ENCODE data around the gene MARK2. TPM values are rescaled to one million over a fixed set of nuclear protein-coding genes. Genes with fewer than 3 reads are reported as not detected.
A peak's percentile ranks its signal among the peaks of the same experiment; 100 is the strongest.

The MARK2 gene
- total RNA-seq, 1 donor from 2014 or later = 35.8 TPM

DNA sequence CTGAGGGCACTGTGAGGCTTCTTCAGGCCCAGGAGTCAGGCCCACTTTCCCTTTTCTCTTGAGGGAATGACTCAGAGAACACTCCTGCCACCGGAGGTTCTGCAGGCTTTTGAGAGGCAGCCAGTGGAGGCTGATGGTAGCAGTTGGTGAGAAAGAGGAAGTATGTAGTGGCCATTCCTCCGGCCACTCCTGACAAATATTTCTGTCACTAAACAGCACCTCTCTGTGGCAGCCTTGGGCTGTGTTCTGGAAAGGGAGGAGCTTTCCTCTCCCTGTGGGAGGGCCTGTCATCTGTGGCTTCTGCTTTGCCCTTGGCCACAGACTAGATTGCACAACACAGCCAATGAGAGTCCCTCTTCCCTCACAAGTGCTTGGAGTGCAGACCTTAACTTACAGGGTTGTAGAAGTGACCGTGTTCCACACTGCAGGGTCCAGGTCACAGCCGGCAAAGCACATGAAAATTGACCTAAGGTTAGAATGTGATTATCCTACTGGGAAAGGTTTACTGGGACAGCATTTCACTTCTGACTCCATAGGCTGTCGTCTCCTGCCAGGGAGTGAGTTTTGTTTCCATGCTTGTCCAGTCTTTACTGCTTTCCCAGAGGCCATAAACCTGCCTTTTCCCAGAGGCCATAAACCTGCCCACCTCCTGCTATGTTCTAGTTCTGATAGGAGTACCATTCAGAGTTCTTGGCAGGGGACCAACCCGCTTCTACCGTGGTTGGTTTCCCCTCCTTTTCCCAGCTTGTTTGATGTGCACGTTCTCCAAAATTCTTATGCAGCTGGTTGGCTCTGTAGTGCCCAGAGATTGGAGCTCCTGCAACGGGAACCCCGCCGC is 33.3 kb downstream of the MARK2 start:
- intact Hi-C loops (cut with DNase I) = loop anchor here (2.0 kb wide), 1 partner anchor 33 kb away; the partner anchor contains the start of gene MARK2
- ATAC-seq (ENCODE audit: poor library complexity) (peak; percentile 93), DNase-seq (peak; percentile 76)

DNA sequence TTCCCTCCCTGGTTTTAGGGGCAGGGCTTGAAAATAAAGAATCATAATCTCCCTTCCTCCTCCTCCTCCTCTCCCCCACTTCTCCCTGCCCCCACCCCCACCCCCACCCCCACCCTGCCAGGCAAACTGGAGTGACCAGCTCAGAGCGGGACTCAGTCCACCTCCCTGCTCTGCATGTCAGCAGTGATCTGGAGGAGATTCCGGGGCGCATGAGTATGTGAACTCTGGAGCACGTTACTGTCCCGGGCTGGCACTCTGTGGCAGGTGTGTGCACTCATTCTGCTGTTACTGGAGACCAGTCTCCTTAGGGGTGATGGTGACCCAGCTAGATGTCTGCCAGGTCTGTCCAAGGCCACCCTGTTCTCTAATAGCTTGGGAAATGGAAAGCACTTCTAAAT is 33.9 kb downstream of the MARK2 start:
- no peak for DNase-seq
- peak; percentile 6 for ATAC-seq (ENCODE audit: poor library complexity)
- intact Hi-C loops (cut with DNase I) = loop anchor here (2.0 kb wide), 1 partner anchor 34 kb away; the partner anchor contains the start of gene MARK2

DNA sequence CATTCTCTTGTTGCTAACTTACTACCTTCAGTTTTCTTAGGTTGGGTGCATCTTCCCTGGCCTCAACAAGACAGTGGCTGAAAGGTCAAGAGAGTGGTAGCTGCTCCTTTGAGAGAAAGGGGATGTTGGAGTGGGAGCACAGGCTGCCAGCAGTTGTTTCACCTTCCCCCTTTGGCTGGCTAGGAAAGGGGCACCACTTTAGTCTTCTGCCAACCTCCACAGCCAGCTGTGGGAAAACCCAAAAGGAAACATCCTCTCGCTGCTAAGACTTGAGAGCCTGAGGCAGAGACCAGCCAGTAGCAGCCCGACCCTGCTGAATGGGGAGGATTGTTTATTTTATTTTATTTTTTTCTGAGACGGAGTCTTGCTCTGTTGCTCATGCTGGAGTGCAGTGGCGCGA is 34.4 kb downstream of the MARK2 start:
- intact Hi-C loops (cut with DNase I) = loop anchor here (2.0 kb wide), 1 partner anchor 35 kb away; the partner anchor contains the start of gene MARK2
- no peak for ATAC-seq (ENCODE audit: poor library complexity)
- no peak for DNase-seq

DNA sequence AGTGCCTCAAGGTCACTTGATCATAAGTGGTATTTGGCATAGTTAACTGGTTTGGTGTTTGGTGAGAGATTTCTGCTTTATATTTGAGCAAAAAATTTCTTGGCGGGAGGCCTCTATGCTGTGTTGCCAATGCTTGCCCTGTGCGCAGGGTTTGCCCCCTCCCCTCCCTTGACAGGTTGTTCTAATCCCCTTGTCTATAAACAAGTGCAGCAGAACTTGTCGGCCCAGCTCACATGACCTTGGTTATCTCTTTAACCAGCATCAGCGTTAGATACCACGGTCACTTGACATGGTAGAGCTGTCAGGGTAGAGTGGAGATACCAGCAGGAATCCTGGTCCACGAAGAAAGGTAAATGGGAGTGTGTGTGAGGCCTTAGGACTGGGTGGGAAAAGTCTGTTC is 35.6 kb downstream of the MARK2 start:
- peak; percentile 54 for ATAC-seq (ENCODE audit: poor library complexity)
- intact Hi-C loops (cut with DNase I) = no loop called here

DNA sequence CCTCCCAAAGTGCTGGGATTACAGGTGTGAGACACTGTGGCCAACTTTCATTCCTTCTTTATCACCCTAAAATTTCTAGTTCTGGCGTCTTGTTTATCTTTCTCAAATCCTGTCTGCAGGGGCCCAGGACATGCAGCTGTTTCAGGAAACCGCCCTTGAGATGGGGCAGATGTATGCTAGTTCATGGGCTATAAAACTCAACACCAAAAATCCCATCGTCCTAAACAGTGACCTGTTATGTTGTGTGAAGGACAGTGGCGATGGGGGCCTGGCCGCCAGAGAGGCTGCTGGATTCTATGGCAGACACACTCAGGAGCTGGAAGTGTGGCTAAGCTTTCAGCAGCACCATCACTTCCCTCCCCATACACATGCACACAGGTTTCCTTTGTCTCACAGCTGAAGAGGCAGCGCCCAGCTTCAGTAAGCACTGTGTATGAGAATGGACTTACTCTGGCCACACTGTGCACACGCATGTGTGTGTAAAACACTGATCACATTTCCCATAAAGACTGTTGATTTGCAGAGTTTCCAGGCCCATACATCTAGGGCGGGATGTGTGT is 36.7 kb downstream of the MARK2 start:
- DNase-seq = no peak
- intact Hi-C loops (cut with DNase I) = no loop called here

More for the DNA sequence above, 35.6 kb downstream of the MARK2 start:
- DNase-seq = no peak

DNA sequence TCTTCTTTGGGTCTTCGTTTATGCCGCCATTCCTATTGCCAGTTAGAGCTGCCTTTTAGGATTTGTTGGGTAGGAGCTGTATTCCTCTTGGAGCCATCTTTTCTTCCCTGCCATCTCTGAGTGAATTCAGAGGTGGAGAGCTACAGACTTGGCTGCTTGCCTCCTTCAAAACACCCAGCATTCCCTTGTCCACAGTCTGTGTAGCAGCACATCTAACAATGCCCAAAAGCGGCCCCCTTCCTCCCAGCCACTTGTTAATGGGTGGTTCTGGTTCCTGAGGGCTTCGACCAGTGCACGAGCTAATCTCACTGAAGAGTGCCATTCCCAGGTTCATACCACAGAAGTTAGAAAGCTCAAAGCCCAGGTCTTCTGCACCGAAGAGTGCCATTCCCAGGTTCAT is 37.7 kb downstream of the MARK2 start:
- no peak for ATAC-seq (ENCODE audit: poor library complexity)
- intact Hi-C loops (cut with DNase I) = no loop called here
- DNase-seq = no peak

More for the DNA sequence above, 36.7 kb downstream of the MARK2 start:
- ATAC-seq (ENCODE audit: poor library complexity) = no peak

DNA sequence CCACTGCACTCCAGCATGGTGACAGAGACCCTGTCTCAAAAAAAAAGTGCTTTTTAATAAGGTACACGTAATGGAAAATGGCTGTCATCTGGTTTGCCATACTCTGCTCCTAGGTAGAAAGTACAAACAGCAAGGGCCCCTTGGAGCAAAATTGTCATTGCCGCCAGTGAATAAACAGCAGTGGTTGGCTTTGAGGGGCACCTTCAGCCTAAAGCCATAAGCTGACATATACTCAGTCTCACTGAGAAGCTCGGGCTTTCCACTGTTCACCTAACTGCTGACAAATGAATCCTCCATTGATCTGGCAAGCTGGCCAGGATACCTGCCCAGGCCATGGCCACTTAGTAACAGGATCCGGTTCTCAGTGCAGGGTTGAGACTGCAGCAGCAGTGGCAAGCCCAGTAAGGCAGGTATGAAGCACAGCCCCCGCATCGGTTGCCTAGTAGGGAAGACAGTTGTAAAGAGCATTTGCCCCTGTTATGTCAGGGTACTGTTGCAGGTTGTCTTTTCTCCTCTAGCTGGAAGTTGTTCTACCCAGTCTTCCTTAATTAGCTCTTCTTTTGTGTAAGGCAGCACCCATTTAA is 38.8 kb downstream of the MARK2 start:
- DNase-seq (no peak), ATAC-seq (ENCODE audit: poor library complexity) (no peak)
- intact Hi-C loops (cut with DNase I) = no loop called here

DNA sequence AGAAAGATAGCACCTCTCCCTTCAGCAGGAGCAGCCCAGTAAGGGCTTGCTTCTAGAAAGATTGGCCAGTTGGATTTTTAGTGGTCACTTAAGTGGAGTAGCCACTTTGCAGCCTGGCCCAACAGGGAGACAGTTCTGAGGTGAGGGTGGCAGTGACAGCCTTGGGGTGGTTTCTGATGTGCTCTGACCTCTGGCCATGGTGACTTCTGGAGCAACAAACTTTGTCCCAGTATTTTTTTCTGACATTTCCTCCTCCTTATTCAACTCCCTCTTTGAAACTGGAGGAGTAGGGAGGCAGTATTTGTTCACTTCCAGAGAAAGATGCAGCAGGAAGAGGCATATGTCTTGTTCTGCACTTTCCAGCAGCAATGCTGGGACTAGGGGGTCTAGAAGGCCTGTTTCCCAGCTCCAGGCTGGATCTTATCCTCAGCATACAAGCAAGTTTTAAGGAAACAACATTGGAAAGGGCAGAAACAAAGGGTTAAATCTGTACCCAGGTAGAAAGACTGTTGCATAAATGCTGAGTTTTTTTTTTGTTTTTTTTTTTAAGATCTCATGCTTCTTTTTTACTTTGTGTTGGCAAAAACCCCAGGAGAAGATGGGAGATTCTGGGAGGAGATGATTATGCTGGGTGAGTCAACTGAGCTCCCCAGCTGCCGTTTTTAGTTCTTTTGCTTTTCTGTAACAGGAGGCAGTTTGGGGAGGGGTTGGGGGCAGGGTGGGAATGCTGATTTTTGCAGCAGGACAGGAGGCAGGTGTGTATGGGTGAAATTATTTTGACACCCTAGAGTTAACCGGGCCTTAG is 40.9 kb downstream of the MARK2 start:
- DNase-seq (no peak), ATAC-seq (ENCODE audit: poor library complexity) (no peak)
- intact Hi-C loops (cut with DNase I) = no loop called here

DNA sequence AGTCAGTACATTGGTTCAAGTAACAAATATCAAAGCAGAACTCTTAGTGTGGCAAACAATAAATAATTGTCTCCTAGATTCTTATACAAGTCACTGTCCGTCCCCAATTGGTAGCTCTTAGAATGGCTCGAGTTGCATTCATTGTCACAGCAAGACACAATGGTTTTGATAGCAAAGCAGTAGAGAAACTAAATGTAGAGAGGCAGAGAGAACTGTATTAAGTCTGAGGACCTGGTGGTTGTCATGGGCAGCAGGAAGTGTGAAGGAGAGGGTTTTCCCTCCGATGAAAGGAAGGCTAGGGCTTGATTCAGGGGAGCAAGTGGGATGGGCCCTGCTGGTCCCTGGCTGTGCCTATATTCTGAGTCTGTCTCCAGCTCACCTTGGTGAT is 41.5 kb downstream of the MARK2 start:
- intact Hi-C loops (cut with DNase I) = no loop called here
- no peak for DNase-seq
- ATAC-seq (ENCODE audit: poor library complexity) = no peak

DNA sequence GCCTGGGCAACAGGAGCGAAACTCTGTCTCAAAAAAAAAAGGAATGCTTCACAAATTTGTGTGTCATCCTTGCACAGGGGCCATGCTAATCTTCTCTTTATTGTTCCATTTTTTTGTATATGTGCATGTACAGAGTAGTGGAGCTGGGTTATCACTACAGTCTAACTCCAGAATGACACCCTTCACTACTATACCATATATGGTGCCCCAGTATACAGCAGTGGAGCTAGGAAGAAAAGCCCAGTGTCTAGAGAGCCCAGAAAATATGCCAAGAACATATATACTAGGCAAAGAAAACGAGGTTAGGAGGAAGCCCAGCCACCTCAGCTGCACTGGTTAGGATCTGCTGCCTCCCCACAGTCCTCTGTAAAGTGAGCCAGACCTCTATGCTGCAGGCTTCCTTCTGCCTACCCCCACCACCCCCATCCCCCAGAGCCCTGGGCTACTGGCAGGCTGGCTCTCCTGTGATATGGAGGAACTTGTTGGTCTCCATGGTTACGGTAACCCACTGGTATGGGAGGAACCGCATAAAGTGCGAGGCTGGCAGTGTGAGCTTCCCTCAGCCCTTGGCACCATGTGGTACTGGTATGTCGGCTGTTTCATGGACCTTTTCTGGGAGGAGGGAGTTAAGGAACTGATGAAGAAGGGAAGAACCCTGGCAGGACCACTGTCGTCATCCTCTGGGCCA is 43.8 kb downstream of the MARK2 start:
- peak; percentile 68 for DNase-seq
- intact Hi-C loops (cut with DNase I) = no loop called here
- peak; percentile 54 for ATAC-seq (ENCODE audit: poor library complexity)

DNA sequence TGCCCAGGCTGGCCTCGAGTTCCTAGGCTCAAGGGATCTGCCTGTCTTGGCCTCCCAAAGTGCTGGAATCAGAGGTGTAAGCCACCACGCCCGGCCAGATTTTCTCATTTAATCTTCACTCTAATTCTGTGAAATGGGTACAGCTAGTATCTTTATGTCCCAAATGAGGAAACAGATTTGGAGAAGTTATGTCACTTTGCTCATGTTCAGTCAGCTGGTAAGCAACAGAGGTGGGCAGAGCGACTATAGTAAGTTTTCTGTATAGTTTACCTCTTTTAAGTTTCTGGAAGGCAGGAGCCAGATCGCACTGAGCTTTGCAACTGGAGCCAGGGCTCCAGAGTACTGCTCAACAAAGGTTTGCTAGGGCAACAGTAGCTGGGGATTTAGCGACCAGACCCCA is 44.9 kb downstream of the MARK2 start:
- intact Hi-C loops (cut with DNase I) = no loop called here
- ATAC-seq (ENCODE audit: poor library complexity) (no peak), DNase-seq (no peak)

DNA sequence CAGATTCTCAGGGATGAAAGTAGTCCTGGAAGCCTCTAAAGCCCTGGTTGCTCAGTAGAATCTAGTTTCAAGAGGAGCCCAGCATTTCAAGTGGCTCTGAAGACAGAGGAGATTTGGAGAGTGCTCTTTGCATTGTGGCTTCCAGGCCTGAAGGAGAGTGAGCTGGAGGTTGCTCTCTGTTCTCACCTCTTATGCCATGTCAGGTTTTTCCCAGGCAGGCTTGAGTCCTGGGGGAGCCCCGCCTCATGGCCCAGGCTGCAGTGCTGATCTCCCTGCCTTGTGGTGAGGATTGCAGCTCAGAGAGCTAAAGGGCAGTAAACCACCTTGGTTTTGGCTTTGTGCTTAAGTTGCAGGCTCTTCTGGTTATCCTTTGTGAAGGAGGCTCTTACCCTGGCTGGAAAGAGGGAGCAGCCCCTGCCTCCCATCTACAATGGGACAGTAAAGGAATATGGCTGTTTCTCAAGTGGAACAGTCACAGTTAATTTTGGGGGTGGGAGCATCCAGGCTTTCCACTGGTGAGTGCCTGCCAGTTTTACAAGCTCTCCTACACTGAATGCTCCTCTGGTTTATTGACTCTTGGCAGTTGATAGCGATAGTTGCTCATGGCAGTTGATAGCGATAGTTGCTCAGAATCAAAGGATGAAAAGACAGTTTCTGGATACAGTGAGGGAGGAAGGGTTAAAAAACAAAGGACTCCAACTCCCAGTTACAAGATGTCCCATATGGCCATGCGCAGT is 45.5 kb downstream of the MARK2 start:
- intact Hi-C loops (cut with DNase I) = no loop called here
- DNase-seq (no peak), ATAC-seq (ENCODE audit: poor library complexity) (no peak)

DNA sequence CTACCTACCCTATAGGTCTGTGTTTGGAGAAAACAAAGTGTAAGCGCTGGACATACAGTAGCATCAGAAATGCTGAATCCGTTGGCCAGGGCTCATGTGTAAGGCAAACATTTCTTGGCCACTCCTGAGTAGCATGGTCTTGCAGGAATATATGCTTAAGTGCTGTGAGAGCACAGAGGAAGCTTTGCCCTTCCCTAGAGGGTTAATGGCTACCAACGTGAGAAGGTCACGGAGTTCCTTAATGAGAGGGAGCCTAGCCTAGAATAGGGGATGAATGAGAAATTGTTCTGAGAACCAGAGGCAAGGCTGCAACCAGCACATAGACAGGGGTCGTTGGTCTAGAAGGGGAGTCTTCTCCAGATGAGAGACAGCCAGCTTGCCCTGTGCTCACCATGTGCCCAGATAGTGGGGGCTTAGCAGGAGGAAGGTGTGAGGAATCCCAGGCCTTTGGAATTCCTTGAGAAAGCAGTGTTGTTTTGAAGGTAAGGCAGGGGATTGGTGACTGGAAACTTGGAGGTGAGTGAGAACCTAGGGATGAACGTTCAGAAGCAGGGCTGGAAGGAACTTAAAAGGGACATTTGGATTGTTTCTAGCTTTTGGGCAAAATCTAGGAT is 48.6 kb downstream of the MARK2 start:
- ATAC-seq (ENCODE audit: poor library complexity) (no peak), DNase-seq (no peak)
- intact Hi-C loops (cut with DNase I) = no loop called here

DNA sequence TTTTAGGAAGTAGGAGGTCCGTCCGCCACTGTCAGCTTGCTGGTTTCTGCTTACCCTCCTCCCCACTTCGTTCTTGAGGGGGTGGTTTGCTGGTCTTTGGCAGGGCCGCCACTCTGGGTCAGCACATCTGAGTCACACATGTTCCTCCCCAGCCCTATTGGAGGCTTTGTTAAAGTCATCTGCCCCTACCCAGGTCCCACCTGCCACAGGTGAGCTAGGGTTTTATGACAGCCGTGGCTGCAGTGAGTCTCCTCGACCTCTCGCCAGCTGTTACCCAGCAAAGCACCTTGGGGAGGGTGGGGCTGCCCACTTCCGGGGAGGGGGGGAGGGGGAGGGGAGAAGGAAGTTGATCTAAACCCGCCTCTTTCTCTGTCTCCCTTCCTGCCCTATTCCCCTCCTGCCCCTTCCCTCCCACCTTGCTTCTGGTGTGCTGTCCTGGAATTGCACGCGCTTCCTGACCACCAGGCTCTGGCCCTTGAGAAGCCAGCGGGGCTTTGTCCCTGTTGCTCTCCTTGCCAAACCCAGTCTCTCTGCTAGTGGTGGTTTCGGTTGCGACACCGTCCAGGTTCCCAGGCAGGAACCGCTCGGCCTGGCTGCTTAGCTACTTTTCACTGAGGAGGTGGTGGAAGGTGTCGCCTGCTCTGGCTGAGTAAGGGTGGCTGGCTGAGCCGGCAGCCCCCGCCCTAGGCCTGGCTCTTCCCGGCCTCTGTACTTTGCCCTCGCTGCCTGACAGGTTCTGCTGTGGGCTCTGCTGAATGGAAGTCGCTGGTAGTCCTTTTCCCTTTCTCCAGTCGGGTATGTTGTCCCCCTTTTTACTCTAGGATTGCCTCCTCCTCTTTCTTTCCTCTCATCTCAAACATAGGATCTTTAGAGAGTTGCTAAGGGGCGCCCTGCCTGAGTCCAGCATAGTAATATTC is 49.5 kb downstream of the MARK2 start:
- intact Hi-C loops (cut with DNase I) = no loop called here

DNA sequence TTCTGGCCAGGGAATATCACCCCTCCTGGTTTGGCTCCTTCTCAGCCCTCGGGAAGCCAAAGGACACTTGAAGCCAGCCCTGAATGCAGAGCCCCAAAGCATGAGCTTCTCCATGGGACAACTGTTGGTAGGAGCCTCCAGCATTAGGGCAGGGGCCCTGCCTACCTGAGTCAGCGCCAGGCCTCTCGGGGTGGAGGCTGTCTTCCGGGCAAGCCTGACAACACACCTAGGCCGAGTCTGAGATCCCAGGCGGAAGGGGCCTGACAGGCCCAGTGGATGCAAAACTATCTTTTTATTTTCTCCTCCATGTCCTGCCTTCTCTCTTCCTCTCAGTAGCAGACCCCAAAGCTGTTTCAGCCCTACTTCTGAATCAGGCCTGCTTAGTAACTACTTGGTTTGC is 50.4 kb downstream of the MARK2 start:
- no peak for ATAC-seq (ENCODE audit: poor library complexity)
- peak; percentile 34 for DNase-seq
- intact Hi-C loops (cut with DNase I) = no loop called here

More for the DNA sequence above, 49.5 kb downstream of the MARK2 start:
- ATAC-seq (ENCODE audit: poor library complexity) (peak; percentile 74), DNase-seq (peak; percentile 75)

DNA sequence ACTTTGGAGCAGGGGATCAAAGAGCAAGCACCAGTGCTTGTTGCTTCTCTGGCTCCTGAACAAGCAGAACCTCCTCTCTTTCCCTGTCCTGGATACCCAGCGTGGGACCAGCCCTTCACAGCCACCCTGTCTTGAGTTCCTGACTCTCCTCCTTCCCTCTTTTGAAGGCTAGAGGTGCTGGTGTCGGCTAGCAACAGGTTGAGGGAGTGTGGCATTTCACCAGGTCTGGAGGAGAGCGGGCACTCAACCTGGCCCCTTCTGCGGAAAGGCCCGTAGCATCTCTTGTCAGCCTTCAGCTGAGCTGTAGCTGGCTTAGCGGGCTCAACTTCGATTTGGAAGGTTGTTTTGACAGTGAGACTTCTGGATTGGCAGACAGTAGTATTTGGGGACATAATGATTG is 51.5 kb downstream of the MARK2 start:
- DNase-seq = no peak
- intact Hi-C loops (cut with DNase I) = no loop called here
- no peak for ATAC-seq (ENCODE audit: poor library complexity)

DNA sequence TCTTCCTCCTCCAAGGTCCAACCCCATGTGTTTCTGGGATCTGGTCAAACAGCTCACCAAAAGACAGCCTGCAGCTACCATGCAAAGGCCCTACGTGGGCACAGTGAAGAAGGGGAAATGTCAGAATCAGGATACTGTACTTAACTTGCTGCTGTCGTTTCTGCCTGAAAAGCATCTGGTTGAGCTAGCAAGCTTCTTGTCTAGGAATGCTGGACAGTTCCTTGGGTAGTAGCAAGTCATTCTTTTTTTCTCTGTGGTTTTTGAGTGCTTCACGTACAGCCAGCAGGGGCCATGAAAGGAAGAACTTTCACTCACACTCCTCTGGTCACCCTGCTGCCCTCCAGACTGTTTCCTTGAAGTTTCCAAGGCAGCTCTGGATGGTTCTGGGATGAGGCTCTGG is 53.3 kb downstream of the MARK2 start:
- intact Hi-C loops (cut with DNase I) = no loop called here
- DNase-seq (no peak), ATAC-seq (ENCODE audit: poor library complexity) (no peak)
